Activated T-helper 17 cell treated with anti-CD3 and anti-CD28 coated beads, Interleukin-2, amount 50 U/mL, for 72 hours (primary cell): ENCODE results near the gene TMEM272. TPM values are rescaled to one million over a fixed set of nuclear protein-coding genes. Genes with fewer than 3 reads are reported as not detected.
"Not testable (repeated sequence)": the region's sequence is repeated elsewhere in the genome, so short reads cannot be mapped to it uniquely, and the experiment has no call there.

Source experiments
- ATAC-seq: fragments of 150-1000 bp; cut with Tn5 transposase; replicated peaks from 2 replicates; pipeline ENCODE4 v1.10.0; 2021; ENCODE audit warnings: mild to moderate bottlenecking, moderate library complexity
- H3K27ac Mint-ChIP-seq: one replicate; pipeline ENCODE4 v1.8.0; 2022; ENCODE audit warnings: mixed read lengths
- H3K27me3 Mint-ChIP-seq: one replicate; pipeline ENCODE4 v1.8.0; 2022; ENCODE audit warnings: mixed read lengths
- H3K36me3 Mint-ChIP-seq: one replicate; pipeline ENCODE4 v1.8.0; 2022; ENCODE audit warnings: low read depth, mild to moderate bottlenecking, mixed read lengths
- H3K4me1 Mint-ChIP-seq: one replicate; pipeline ENCODE4 v1.8.0; 2022; ENCODE audit warnings: mixed read lengths
- H3K4me3 Mint-ChIP-seq: one replicate; pipeline ENCODE4 v1.8.0; 2022; ENCODE audit warnings: mild to moderate bottlenecking, mixed read lengths
- H3K9me3 Mint-ChIP-seq: one replicate; pipeline ENCODE4 v1.8.0; 2022; ENCODE audit warnings: mixed read lengths
- total RNA-seq, 2 donors: library from RNA; stranded (reverse); gene quantifications; one replicate each; pipeline ENCODE4 v1.2.3, GENCODE V29; 2022

The TMEM272 gene
- total RNA-seq, 2 donors from 2014 or later: 0.16 to 0.17 TPM

GRCh38 chr13:51824712-51825111 lies 20.3 kb downstream of the TMEM272 start:
- peak overlapping the region; percentile 78 for H3K27ac Mint-ChIP-seq
- peak overlapping the region; percentile 76 for H3K4me3 Mint-ChIP-seq
- not testable (repeated sequence) for H3K36me3 Mint-ChIP-seq, ATAC-seq, H3K9me3 Mint-ChIP-seq, H3K27me3 Mint-ChIP-seq
- peaks cover 60% of the 10 kb centered on the region for H3K4me1 Mint-ChIP-seq

GRCh38 chr13:51823863-51824262 lies 21.1 kb downstream of the TMEM272 start:
- Mint-ChIP-seq H3K27ac (peak overlapping the region; percentile 78), H3K27me3 (no peaks in the 10 kb centered on the region), H3K4me1 (peaks cover 68% of the 10 kb centered on the region), H3K9me3 (no peaks in the 10 kb centered on the region), H3K4me3 (peak overlapping the region; percentile 76), H3K36me3 (no peaks in the 10 kb centered on the region)
- ATAC-seq: no peak

- Mint-ChIP-seq H3K36me3 (no peaks in the 10 kb centered on the region), H3K27ac (no peak overlapping the region), H3K4me3 (peak overlapping the region; percentile 76), H3K9me3 (no peaks in the 10 kb centered on the region), H3K4me1 (peaks cover 73% of the 10 kb centered on the region), H3K27me3 (no peaks in the 10 kb centered on the region)
- ATAC-seq: no peak
Observed at GRCh38 chr13:51823359-51823758, 21.6 kb downstream of the TMEM272 start.

- peak; percentile 44 for ATAC-seq
- Mint-ChIP-seq H3K27me3 (no peaks in the 10 kb centered on the region), H3K4me3 (peak overlapping the region; percentile 76), H3K9me3 (no peaks in the 10 kb centered on the region), H3K36me3 (no peaks in the 10 kb centered on the region), H3K4me1 (peaks cover 74% of the 10 kb centered on the region), H3K27ac (peak overlapping the region; percentile 68)
Observed at GRCh38 chr13:51822106-51822815, 22.7 kb downstream of the TMEM272 start.

- H3K4me3 Mint-ChIP-seq: peak overlapping the region; percentile 76
- peak overlapping the region; percentile 84 for H3K27ac Mint-ChIP-seq
- no peaks in the 10 kb centered on the region for H3K36me3 Mint-ChIP-seq
Observed at GRCh38 chr13:51821606-51822005, 23.4 kb downstream of the TMEM272 start.

GRCh38 chr13:51820016-51820597 lies 24.9 kb downstream of the TMEM272 start:
- Mint-ChIP-seq H3K4me1 (peaks cover 69% of the 10 kb centered on the region), H3K36me3 (no peaks in the 10 kb centered on the region), H3K27ac (peak overlapping the region; percentile 84), H3K4me3 (peak overlapping the region; percentile 76), H3K9me3 (no peaks in the 10 kb centered on the region), H3K27me3 (no peaks in the 10 kb centered on the region)
- ATAC-seq: no peak

More at GRCh38 chr13:51821606-51822005, 23.4 kb downstream of the TMEM272 start:
- no peak for ATAC-seq
- H3K9me3 Mint-ChIP-seq: no peaks in the 10 kb centered on the region
- H3K27me3 Mint-ChIP-seq: no peaks in the 10 kb centered on the region
- H3K4me1 Mint-ChIP-seq: peaks cover 71% of the 10 kb centered on the region

GRCh38 chr13:51819544-51819943 lies 25.4 kb downstream of the TMEM272 start:
- Mint-ChIP-seq H3K4me3 (peak overlapping the region; percentile 76), H3K27ac (peak overlapping the region; percentile 84), H3K4me1 (peaks cover 69% of the 10 kb centered on the region), H3K36me3 (no peaks in the 10 kb centered on the region), H3K9me3 (no peaks in the 10 kb centered on the region), H3K27me3 (no peaks in the 10 kb centered on the region)
- no peak for ATAC-seq

- Mint-ChIP-seq H3K4me3 (peak overlapping the region; percentile 76), H3K27ac (peak overlapping the region; percentile 84), H3K36me3 (no peaks in the 10 kb centered on the region), H3K27me3 (no peaks in the 10 kb centered on the region), H3K9me3 (no peaks in the 10 kb centered on the region), H3K4me1 (peaks cover 65% of the 10 kb centered on the region)
- peak; percentile 72 for ATAC-seq
Observed at GRCh38 chr13:51818781-51819511, 26.0 kb downstream of the TMEM272 start.

GRCh38 chr13:51818276-51818675 lies 26.7 kb downstream of the TMEM272 start:
- no peaks in the 10 kb centered on the region for H3K27me3 Mint-ChIP-seq
- no peaks in the 10 kb centered on the region for H3K36me3 Mint-ChIP-seq
- ATAC-seq: no peak

GRCh38 chr13:51817717-51818116 lies 27.3 kb downstream of the TMEM272 start:
- Mint-ChIP-seq H3K4me3 (peak overlapping the region; percentile 76), H3K36me3 (no peaks in the 10 kb centered on the region), H3K9me3 (no peaks in the 10 kb centered on the region), H3K4me1 (peaks cover 62% of the 10 kb centered on the region), H3K27me3 (no peaks in the 10 kb centered on the region), H3K27ac (peak overlapping the region; percentile 84)
- no peak for ATAC-seq

More at GRCh38 chr13:51818276-51818675, 26.7 kb downstream of the TMEM272 start:
- H3K27ac Mint-ChIP-seq: peak overlapping the region; percentile 84
- peak overlapping the region; percentile 76 for H3K4me3 Mint-ChIP-seq
- H3K4me1 Mint-ChIP-seq: peaks cover 63% of the 10 kb centered on the region
- H3K9me3 Mint-ChIP-seq: no peaks in the 10 kb centered on the region

GRCh38 chr13:51816604-51817249 lies 28.2 kb downstream of the TMEM272 start:
- H3K4me3 Mint-ChIP-seq: no peak overlapping the region
- no peak overlapping the region for H3K27ac Mint-ChIP-seq
- no peaks in the 10 kb centered on the region for H3K27me3 Mint-ChIP-seq
- no peaks in the 10 kb centered on the region for H3K9me3 Mint-ChIP-seq
- no peaks in the 10 kb centered on the region for H3K36me3 Mint-ChIP-seq
- peaks cover 53% of the 10 kb centered on the region for H3K4me1 Mint-ChIP-seq
- ATAC-seq: no peak

GRCh38 chr13:51815848-51816247 lies 29.1 kb downstream of the TMEM272 start:
- Mint-ChIP-seq H3K27ac (no peak overlapping the region), H3K4me3 (peak overlapping the region; percentile 77), H3K27me3 (no peaks in the 10 kb centered on the region), H3K36me3 (no peaks in the 10 kb centered on the region), H3K4me1 (peaks cover 44% of the 10 kb centered on the region), H3K9me3 (no peaks in the 10 kb centered on the region)
- ATAC-seq: no peak

GRCh38 chr13:51814825-51815650 lies 29.9 kb downstream of the TMEM272 start:
- peak; percentile 46 for ATAC-seq
- Mint-ChIP-seq H3K27ac (peak overlapping the region; percentile 83), H3K27me3 (no peaks in the 10 kb centered on the region), H3K9me3 (no peaks in the 10 kb centered on the region), H3K4me3 (peak overlapping the region; percentile 77), H3K4me1 (peaks cover 36% of the 10 kb centered on the region), H3K36me3 (no peaks in the 10 kb centered on the region)

- ATAC-seq: no peak
- H3K4me1 Mint-ChIP-seq: peaks cover 26% of the 10 kb centered on the region
- H3K9me3 Mint-ChIP-seq: no peaks in the 10 kb centered on the region
- peaks cover 9% of the 10 kb centered on the region for H3K36me3 Mint-ChIP-seq
- peak overlapping the region; percentile 20 for H3K27ac Mint-ChIP-seq
- H3K4me3 Mint-ChIP-seq: peak overlapping the region; percentile 77
- no peaks in the 10 kb centered on the region for H3K27me3 Mint-ChIP-seq
Observed at GRCh38 chr13:51814071-51814470, 30.9 kb downstream of the TMEM272 start.
